ENCODE data around the gene UBXN7. TPM values are rescaled to one million over a fixed set of nuclear protein-coding genes. Genes with fewer than 3 reads are reported as not detected.
"Not testable (repeated sequence)": the region's sequence is repeated elsewhere in the genome, so short reads cannot be mapped to it uniquely, and the experiment has no call there.

The UBXN7 gene
- total and polyA plus RNA-seq, 5 donors: 11.6 to 36.3 (median 34.8) TPM

DNA sequence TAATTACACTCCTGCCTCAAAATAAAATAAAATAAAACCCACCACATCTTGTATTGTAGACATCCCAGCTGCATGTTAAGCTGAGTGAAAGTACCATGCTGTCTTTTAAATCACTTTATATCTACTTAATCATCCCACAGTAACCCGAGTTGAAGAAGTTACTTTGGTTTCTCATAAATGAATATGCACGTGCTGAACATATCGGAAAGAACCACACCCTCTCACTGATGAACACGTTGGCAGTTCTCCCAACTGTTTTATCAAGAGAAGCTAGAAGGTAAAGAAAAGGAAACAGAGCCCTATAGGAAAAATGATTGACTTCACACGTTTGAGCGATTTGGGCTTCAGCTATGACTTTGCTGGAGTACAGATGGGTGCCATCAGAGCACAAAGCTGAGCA lies 78.1 kb downstream of the UBXN7 start:
- intact Hi-C loops (cut with DNase I): no loop called here
- 61% methylated on average over 6 of the region's 6 CpGs for WGBS
- DNase-seq: no peak
- no peaks in the 10 kb centered on the region for H3K27me3 ChIP-seq (ENCODE audit: control insufficient read depth, insufficient read depth)
- no peak overlapping the region for H3K27ac ChIP-seq (ENCODE audit: low read length)
- no peaks in the 10 kb centered on the region for H3K9me3 ChIP-seq (ENCODE audit: control insufficient read depth, low read length)
- H3K4me1 ChIP-seq (ENCODE audit: control insufficient read depth, insufficient read depth, low read length): no peaks in the 10 kb centered on the region
- H3K4me3 ChIP-seq (ENCODE audit: low read length): no peak overlapping the region
- ATAC-seq: no peak

DNA sequence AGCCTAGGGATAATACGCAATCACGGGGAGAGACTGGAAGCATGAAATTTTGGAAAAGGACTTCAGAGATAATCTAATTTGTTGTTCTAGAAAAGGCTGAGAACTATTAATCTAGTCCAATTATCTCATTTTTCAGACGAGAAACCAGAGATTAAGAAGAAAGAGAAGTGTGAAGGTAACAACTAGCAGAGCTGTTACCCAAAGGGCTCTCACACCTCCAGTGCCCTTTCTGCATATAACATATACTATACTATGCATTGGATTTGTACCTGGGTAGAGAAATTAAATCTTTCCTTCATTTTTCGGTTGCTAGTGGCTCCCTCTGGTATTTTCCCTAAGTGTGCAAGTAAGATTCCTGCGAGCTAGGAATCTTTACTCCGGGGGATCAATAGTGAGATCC lies 80.7 kb downstream of the UBXN7 start:
- no peak for DNase-seq
- 73% methylated on average over 6 of the region's 6 CpGs for WGBS

DNA sequence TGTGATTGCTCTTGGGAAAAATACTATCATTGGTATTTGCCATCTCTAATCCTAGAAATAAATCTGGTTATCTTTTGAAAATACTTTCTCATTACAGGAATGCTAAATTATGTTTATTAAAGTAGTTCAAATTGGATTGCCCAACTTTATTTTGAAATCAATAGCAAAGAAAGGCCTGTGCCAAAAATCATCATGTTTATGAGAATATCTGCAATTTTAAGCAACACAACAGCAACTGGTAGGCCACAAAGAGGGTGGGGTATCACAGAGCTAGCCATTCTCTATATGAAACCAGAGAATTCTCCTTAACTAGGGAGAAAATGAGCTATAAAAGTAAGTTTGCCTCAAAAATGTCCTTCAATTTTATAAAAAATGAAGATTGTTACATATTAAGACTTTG lies 82.2 kb downstream of the UBXN7 start:
- Histone ChIP-seq H3K27me3 (ENCODE audit: control insufficient read depth, insufficient read depth) (no peaks in the 10 kb centered on the region), H3K27ac (ENCODE audit: low read length) (no peak overlapping the region), H3K9me3 (ENCODE audit: control insufficient read depth, low read length) (no peaks in the 10 kb centered on the region), H3K4me3 (ENCODE audit: low read length) (no peak overlapping the region), H3K4me1 (ENCODE audit: control insufficient read depth, insufficient read depth, low read length) (no peaks in the 10 kb centered on the region)
- intact Hi-C loops (cut with DNase I): no loop called here
- ATAC-seq (no peak), DNase-seq (no peak)

More for the DNA sequence above, 80.7 kb downstream of the UBXN7 start:
- Histone ChIP-seq H3K4me3 (ENCODE audit: low read length) (no peak overlapping the region), H3K27me3 (ENCODE audit: control insufficient read depth, insufficient read depth) (no peaks in the 10 kb centered on the region), H3K4me1 (ENCODE audit: control insufficient read depth, insufficient read depth, low read length) (no peaks in the 10 kb centered on the region), H3K27ac (ENCODE audit: low read length) (no peak overlapping the region), H3K9me3 (ENCODE audit: control insufficient read depth, low read length) (no peaks in the 10 kb centered on the region)
- no peak for ATAC-seq
- intact Hi-C loops (cut with DNase I): no loop called here

DNA sequence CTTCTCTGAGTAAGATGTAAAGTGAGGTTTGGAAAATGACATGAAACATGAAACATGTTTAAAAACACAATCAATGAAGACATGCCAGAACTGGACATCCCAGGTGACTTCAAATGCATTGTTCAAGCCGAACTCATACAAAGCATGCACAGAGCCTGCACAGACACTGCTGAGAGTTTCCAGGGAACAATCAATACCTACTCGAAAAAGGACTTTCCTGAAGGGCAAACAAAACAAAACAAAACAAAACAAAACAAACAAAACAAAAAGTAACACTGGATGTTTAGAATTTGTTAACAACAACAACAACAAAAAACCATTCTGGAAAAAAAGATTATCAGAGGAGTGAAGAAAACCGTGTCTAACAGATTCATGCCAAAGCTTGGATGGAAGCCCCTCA lies 83.5 kb downstream of the UBXN7 start:
- DNase-seq (no peak), ATAC-seq (no peak)
- no peaks in the 10 kb centered on the region for H3K4me1 ChIP-seq (ENCODE audit: control insufficient read depth, insufficient read depth, low read length)
- H3K4me3 ChIP-seq (ENCODE audit: low read length): no peak overlapping the region
- no peaks in the 10 kb centered on the region for H3K9me3 ChIP-seq (ENCODE audit: control insufficient read depth, low read length)
- intact Hi-C loops (cut with DNase I): no loop called here
- H3K27ac ChIP-seq (ENCODE audit: low read length): no peak overlapping the region
- H3K27me3 ChIP-seq (ENCODE audit: control insufficient read depth, insufficient read depth): no peaks in the 10 kb centered on the region
- WGBS: 85% methylated on average over 3 of the region's 3 CpGs

DNA sequence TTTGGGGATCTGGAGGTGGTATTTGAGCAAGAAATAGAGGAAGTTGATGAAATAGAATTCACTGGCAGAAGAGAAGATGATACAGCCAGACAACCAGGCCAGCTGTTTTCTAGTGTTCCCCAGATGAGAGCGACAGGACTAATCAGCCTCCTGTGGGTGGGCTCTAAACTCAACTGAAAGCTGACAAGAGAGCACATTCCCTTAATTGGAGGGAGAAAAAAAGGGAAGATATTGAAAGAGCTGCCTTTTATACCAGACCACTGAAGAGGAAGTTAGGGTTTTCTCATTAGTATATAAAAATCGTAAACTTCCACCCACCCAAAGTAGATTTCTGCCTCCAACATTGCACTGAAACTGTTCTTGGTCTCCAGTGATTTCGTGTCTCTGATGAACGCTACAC lies 87.6 kb downstream of the UBXN7 start:
- no peak overlapping the region for H3K27ac ChIP-seq (ENCODE audit: low read length)
- H3K27me3 ChIP-seq (ENCODE audit: control insufficient read depth, insufficient read depth): no peaks in the 10 kb centered on the region
- intact Hi-C loops (cut with DNase I): no loop called here
- ATAC-seq (no peak), DNase-seq (no peak)
- no peaks in the 10 kb centered on the region for H3K4me1 ChIP-seq (ENCODE audit: control insufficient read depth, insufficient read depth, low read length)
- 60% methylated on average over 4 of the region's 4 CpGs for WGBS
- H3K4me3 ChIP-seq (ENCODE audit: low read length): no peak overlapping the region
- H3K9me3 ChIP-seq (ENCODE audit: control insufficient read depth, low read length): no peaks in the 10 kb centered on the region

DNA sequence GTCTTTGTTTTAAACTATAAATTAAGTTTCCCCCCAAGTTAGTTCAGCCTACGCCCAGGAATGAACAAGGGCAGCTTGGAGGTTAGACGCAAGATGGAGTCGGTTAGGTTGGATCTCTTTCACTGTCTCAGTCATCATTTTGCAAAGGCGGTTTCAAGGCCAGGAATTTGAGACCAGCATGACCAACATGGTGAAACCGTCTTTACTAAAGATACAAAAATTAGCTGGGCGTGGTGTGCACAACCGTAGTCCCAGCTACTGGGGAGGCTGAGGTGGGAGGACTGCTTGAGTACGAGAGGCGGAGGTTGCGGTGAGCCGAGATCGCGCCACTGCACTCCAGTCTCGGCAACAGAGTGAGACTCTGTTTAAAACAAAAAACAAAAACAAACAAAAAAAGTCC lies 88.3 kb downstream of the UBXN7 start:
- DNase-seq; ATAC-seq; H3K4me1 ChIP-seq (ENCODE audit: control insufficient read depth, insufficient read depth, low read length); H3K27me3 ChIP-seq (ENCODE audit: control insufficient read depth, insufficient read depth); H3K9me3 ChIP-seq (ENCODE audit: control insufficient read depth, low read length); intact Hi-C loops (cut with DNase I); H3K4me3 ChIP-seq (ENCODE audit: low read length); H3K27ac ChIP-seq (ENCODE audit: low read length): not testable (repeated sequence)
- 97% methylated on average over 13 of the region's 14 CpGs for WGBS

DNA sequence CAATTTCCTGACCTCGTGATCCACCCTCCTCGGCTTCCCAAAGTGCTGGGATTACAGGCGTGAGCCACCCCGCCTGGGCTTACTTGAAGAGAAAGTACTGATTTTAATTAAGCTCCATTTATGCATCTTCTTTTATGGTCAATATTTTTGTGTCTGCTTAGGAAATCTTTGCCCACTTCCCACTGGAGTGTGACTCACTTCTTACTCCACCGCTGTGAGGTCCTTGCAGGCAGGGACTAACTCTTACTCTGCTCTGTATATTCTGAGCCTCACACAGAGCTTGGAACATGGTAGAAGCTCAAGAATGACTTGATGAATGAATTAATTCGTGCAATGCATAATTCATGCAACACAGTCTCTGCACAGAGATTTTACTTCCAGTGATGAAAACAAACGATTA lies 91.1 kb downstream of the UBXN7 start:
- DNase-seq (no peak), ATAC-seq (no peak)
- Histone ChIP-seq H3K27me3 (ENCODE audit: control insufficient read depth, insufficient read depth) (no peaks in the 10 kb centered on the region), H3K4me1 (ENCODE audit: control insufficient read depth, insufficient read depth, low read length) (no peaks in the 10 kb centered on the region), H3K4me3 (ENCODE audit: low read length) (no peak overlapping the region), H3K9me3 (ENCODE audit: control insufficient read depth, low read length) (peaks cover 2% of the 10 kb centered on the region), H3K27ac (ENCODE audit: low read length) (no peak overlapping the region)
- intact Hi-C loops (cut with DNase I): no loop called here
- WGBS: 83% methylated on average over 7 of the region's 7 CpGs

DNA sequence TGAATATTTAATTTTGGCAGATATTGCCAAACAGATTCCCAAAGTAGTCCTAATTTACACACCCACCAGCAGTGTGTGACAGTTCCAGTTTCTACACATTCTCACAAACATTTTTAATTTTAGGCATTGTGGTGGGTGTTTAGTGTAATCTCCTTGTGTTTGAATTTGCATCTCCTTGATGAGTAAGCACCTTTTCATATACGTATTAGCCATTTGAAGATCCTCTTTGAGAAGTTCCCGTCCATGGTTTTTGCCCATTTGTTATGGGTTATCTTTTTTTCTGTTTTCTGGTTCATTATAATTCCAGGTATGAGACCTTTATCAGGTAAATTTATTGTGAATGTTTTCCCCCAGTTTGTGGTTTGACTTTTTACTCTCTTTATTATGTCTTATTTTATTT lies 91.8 kb downstream of the UBXN7 start:
- no peak for ATAC-seq
- DNase-seq: no peak
- Histone ChIP-seq H3K27ac (ENCODE audit: low read length) (no peak overlapping the region), H3K9me3 (ENCODE audit: control insufficient read depth, low read length) (peaks cover 2% of the 10 kb centered on the region), H3K27me3 (ENCODE audit: control insufficient read depth, insufficient read depth) (no peaks in the 10 kb centered on the region), H3K4me1 (ENCODE audit: control insufficient read depth, insufficient read depth, low read length) (no peaks in the 10 kb centered on the region), H3K4me3 (ENCODE audit: low read length) (no peak overlapping the region)
- 68% methylated on average over 2 of the region's 2 CpGs for WGBS
- intact Hi-C loops (cut with DNase I): no loop called here

DNA sequence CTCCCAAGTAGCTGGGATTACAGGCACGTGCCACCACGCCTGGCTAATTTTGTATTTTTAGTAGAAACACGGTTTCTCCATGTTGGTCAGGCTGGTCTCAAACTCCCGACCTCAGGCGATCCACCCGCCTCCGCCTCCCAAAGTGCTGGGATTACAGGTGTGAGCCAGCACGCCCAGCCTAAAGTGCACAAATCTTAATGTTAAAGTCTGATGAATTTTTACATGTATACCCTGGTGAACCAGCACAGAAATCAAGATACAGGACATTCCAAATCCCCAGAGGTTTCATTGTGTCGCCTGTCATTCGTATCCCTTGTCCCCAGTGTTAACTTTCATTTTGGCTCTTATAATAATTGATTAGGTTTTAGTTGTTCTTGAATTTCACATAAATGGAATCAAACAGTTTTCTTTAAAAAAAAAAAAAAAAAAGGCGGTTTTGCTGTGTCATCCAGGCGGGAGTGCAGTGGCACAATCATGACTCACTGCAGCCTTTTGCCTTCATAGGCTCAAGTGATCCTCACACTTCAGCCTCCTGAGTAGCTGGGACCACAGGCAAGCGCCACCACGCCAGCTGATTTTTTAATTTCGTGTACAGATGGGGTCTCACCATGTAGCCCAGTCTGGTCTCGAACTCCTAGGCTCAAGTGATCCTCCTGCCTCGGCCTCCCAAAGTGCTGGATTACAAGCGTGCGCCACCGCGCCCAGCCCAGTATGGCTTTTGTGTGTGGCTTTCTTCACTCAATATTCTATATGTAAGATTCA lies 92.6 kb downstream of the UBXN7 start:
- no peak for DNase-seq
- 89% methylated on average over 21 of the region's 21 CpGs for WGBS
- no peak for ATAC-seq

DNA sequence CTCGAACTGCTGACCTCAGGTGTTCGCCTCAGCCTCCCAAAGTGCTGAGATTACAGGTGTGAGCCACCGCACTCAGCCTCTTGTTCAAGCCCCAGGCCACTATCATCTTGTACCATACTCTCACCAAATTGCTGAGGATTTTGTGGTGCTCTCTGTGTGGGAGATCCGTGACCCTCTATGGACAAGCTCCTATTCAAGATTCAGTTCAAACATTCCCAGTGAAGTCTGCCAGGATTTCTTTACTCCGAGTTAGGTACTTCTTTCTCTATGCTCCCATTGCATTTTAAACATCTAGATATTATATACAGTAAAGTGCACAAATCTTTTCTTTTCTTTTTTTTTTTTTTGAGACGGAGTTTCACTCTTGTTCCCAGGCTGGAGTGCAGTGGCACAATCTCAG lies 93.2 kb downstream of the UBXN7 start:
- H3K9me3 ChIP-seq (ENCODE audit: control insufficient read depth, low read length): peaks cover 2% of the 10 kb centered on the region
- H3K4me3 ChIP-seq (ENCODE audit: low read length): no peak overlapping the region
- no peak for ATAC-seq
- no peak for DNase-seq
- intact Hi-C loops (cut with DNase I): no loop called here
- H3K27me3 ChIP-seq (ENCODE audit: control insufficient read depth, insufficient read depth): no peaks in the 10 kb centered on the region
- H3K27ac ChIP-seq (ENCODE audit: low read length): no peak overlapping the region
- WGBS: 90% methylated on average over 6 of the region's 6 CpGs
- no peaks in the 10 kb centered on the region for H3K4me1 ChIP-seq (ENCODE audit: control insufficient read depth, insufficient read depth, low read length)

More for the DNA sequence above, 92.6 kb downstream of the UBXN7 start:
- peaks cover 2% of the 10 kb centered on the region for H3K9me3 ChIP-seq (ENCODE audit: control insufficient read depth, low read length)
- no peaks in the 10 kb centered on the region for H3K4me1 ChIP-seq (ENCODE audit: control insufficient read depth, insufficient read depth, low read length)
- no peak overlapping the region for H3K27ac ChIP-seq (ENCODE audit: low read length)
- H3K4me3 ChIP-seq (ENCODE audit: low read length): no peak overlapping the region
- H3K27me3 ChIP-seq (ENCODE audit: control insufficient read depth, insufficient read depth): no peaks in the 10 kb centered on the region
- intact Hi-C loops (cut with DNase I): no loop called here

DNA sequence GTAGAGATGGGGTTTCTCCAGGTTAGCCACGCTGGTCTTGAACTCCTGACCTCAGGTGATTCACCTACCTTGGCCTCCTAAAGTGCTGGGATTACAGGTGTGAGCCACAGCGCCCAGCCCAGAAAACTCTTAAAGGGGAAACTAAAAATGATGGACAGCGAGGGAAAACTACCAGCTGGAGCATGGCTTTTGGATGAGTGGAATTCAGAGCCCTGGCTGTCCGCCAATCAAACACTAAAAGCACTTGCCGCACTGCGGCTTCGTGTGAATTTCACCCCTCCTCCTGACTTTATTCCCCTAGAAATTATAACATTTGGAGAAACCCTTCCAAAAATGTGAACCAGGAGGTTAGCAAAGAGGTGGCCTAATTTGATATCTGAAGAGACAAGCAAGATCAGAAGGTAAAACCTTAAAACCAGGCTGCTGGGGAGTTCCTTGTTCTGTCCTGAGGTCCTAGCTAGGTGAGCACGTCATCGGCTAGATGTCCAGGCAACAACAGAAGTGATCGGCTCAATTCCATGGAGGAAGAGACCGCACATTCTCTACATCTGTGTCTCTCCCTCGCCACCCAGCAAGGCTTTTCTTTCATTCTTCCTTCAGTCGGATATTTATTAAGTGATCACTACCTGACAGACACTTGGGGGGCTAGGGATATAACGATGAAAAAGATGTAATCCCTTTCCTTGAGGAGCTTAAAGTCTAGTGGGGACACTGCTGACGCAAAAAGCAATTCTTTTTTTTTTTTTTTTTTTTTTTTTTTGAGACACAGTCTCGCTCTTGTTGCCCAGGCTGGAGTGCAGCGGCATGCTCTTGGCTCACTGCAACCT lies 95.7 kb downstream of the UBXN7 start:
- DNase-seq (no peak), ATAC-seq (no peak)
- intact Hi-C loops (cut with DNase I): no loop called here
- Histone ChIP-seq H3K4me1 (ENCODE audit: control insufficient read depth, insufficient read depth, low read length) (no peaks in the 10 kb centered on the region), H3K27ac (ENCODE audit: low read length) (no peak overlapping the region), H3K4me3 (ENCODE audit: low read length) (no peak overlapping the region), H3K9me3 (ENCODE audit: control insufficient read depth, low read length) (peaks cover 2% of the 10 kb centered on the region), H3K27me3 (ENCODE audit: control insufficient read depth, insufficient read depth) (no peaks in the 10 kb centered on the region)
- WGBS: 80% methylated on average over 17 of the region's 17 CpGs

All from right cardiac atrium (tissue), 5 donors.